Breast epithelium (tissue), 3 donors: ENCODE measurements around the gene ACACA.

ENCODE experiments used
- CTCF ChIP-seq, 3 donors: fragments of 450-650 bp; IDR thresholded peaks; one replicate each; pipeline ENCODE4 v1.5.1; 2016 to 2017; ENCODE audit warnings: antibody characterized with exemption in 3 of 3, mild to moderate bottlenecking in 3 of 3, moderate library complexity in 3 of 3
- POLR2A ChIP-seq: fragments of 450-650 bp; IDR thresholded peaks from one replicate; pipeline ENCODE4 v1.6.1; 2016; ENCODE audit warnings: antibody characterized with exemption, mild to moderate bottlenecking, moderate library complexity

- TF ChIP-seq CTCF (IDR thresholded peaks at IDR 0.05) = no peak
- TF ChIP-seq POLR2A = no peak
Observed at GRCh38 chr17:37056622-37057021, 350.0 kb downstream of the ACACA start.
